GM12878 (cell line): ENCODE measurements around the gene PLCB4. TPM values are rescaled to one million over a fixed set of nuclear protein-coding genes. Genes with fewer than 3 reads are reported as not detected.

Source experiments
- ATAC-seq: fragments of 200-7000 bp; cut with Tn5 transposase; 3 replicates; pipeline ENCODE4 v1.9.1; 2020; ENCODE audit warnings: mild to moderate bottlenecking, moderate library complexity
- BruUV-seq: library from RNA; stranded (reverse); fragments of 400-500 nt; replicated peaks from 2 replicates; lab custom pipeline; 2021; lab: Mats Ljungman, UMichigan
- CTCF ChIA-PET: fragments of 300-600 bp; sonication (Branson Sonifier 250); formaldehyde crosslinking; extraction: SDS; loops from one replicate; lab custom pipeline; 2021; ENCODE audit warnings: inconsistent platforms; lab: Yijun Ruan, JAX
- POLR2A ChIA-PET: fragments of 350-600 bp; formaldehyde crosslinking; extraction: SDS; loops from one replicate; lab custom pipeline; 2021; ENCODE audit warnings: inconsistent platforms; lab: Charles Lee
- RAD21 ChIA-PET: fragments of 300-600 bp; sonication (Branson Sonifier 250); formaldehyde crosslinking; loops from one replicate; lab custom pipeline; 2023; ENCODE audit warnings: antibody characterized with exemption; ENCODE audit not compliant: unreplicated experiment; lab: Charles Lee
- SMC1A ChIA-PET: fragments of 300-600 bp; sonication (Branson Sonifier 250); formaldehyde crosslinking; loops from one replicate; lab custom pipeline; 2023; ENCODE audit not compliant: unreplicated experiment, uncharacterized antibody; lab: Charles Lee
- DNase-seq: peaks from one replicate; pipeline ENCODE4 v3.0.0-alpha.2; 2011; ENCODE audit warnings: low read depth, low spot score
- FAIRE-seq: peaks from 3 replicates; lab custom pipeline; 2011; peaks lifted over from hg19 to GRCh38; lab: Jason Lieb, UNC
- H2AFZ ChIP-seq: 2 replicates; pipeline ENCODE4 v1.6.0; 2011; ENCODE audit warnings: low read depth, low read length, control low read depth; ENCODE audit not compliant: control insufficient read depth
- H3K27ac ChIP-seq: 2 replicates; pipeline ENCODE4 v1.5.1; 2011; ENCODE audit warnings: control low read depth; ENCODE audit not compliant: control insufficient read depth, insufficient read depth
- H3K27me3 ChIP-seq, 2 experiments: replicated peaks in 1 of 2; 2 replicates each; pipeline versions ENCODE4 v1.6.0 to v1.6.1; 2011; ENCODE audit warnings: low read length in 1 of 2; ENCODE audit not compliant: control insufficient read depth in 2 of 2, insufficient read depth in 2 of 2
- H3K36me3 ChIP-seq, 2 experiments: 2 replicates each; pipeline ENCODE4 v1.5.1; 2011; ENCODE audit warnings: low read length in 1 of 2; ENCODE audit not compliant: control insufficient read depth in 2 of 2, insufficient read depth in 2 of 2
- H3K4me1 ChIP-seq: 2 replicates; pipeline ENCODE4 v1.6.1; 2011; ENCODE audit warnings: mild to moderate bottlenecking, low read length, moderate library complexity, mixed read lengths; ENCODE audit not compliant: control insufficient read depth, insufficient read depth
- H3K4me2 ChIP-seq: 2 replicates; pipeline ENCODE4 v1.6.0; 2011; ENCODE audit warnings: control low read depth; ENCODE audit not compliant: control insufficient read depth, insufficient read depth
- H3K4me3 ChIP-seq: fragments of 200-600 bp; sonication (generic); 2 replicates; pipeline ENCODE4 v1.5.1; 2016
- H3K79me2 ChIP-seq: 2 replicates; pipeline ENCODE4 v1.6.0; 2011; ENCODE audit warnings: low read length; ENCODE audit not compliant: control insufficient read depth, insufficient read depth
- H3K9ac ChIP-seq: 2 replicates; pipeline ENCODE4 v1.8.0; 2011; ENCODE audit warnings: low read length, control low read depth, mixed read lengths; ENCODE audit not compliant: control insufficient read depth, insufficient read depth
- H3K9me3 ChIP-seq: replicated peaks from 3 replicates; pipeline ENCODE4 v1.5.1; 2011; ENCODE audit warnings: mild to moderate bottlenecking, low read length; ENCODE audit not compliant: control insufficient read depth, insufficient read depth
- H4K20me1 ChIP-seq: 2 replicates; pipeline ENCODE4 v1.6.0; 2011; ENCODE audit not compliant: control insufficient read depth, insufficient read depth
- BCL11A ChIP-seq: IDR thresholded peaks from 2 replicates; pipeline ENCODE4 v1.6.1; 2011; ENCODE audit warnings: low read depth, low read length
- BRCA1 ChIP-seq: IDR thresholded peaks from 2 replicates; pipeline ENCODE4 v1.6.1; 2011; ENCODE audit warnings: low read depth, low read length, improper control_type of control experiment
- CBFB ChIP-seq: IDR thresholded peaks from 2 replicates; pipeline ENCODE4 v1.6.1; 2016; ENCODE audit warnings: antibody characterized with exemption, low read depth
- ESRRA ChIP-seq: IDR thresholded peaks from 2 replicates; pipeline ENCODE4 v1.6.1; 2012; ENCODE audit warnings: mild to moderate bottlenecking, low read length, improper control_type of control experiment
- FOXM1 ChIP-seq: IDR thresholded peaks from 2 replicates; pipeline ENCODE4 v1.6.1; 2012; ENCODE audit warnings: low read depth, mild to moderate bottlenecking, inconsistent platforms, low read length, moderate library complexity
- IKZF2 ChIP-seq, 2 experiments: fragments of 450-650 bp; IDR thresholded peaks; 2 replicates each; pipeline ENCODE4 v1.6.1; 2017; ENCODE audit warnings: mild to moderate bottlenecking in 2 of 2, moderate library complexity in 2 of 2
- MEF2B ChIP-seq: fragments of 450-650 bp; IDR thresholded peaks from 2 replicates; pipeline ENCODE4 v1.6.1; 2018; ENCODE audit warnings: mild to moderate bottlenecking, moderate library complexity; ENCODE audit not compliant: partially characterized antibody, poor library complexity, severe bottlenecking
- PKNOX1 ChIP-seq: fragments of 450-650 bp; IDR thresholded peaks from 2 replicates; pipeline ENCODE4 v1.6.1; 2016; ENCODE audit warnings: mild to moderate bottlenecking
- SIN3A ChIP-seq: IDR thresholded peaks from 2 replicates; pipeline ENCODE4 v1.6.1; 2012; ENCODE audit warnings: low read depth, low read length, improper control_type of control experiment
- STAT3 ChIP-seq: IDR thresholded peaks from 2 replicates; pipeline ENCODE4 v1.6.1; 2011; ENCODE audit warnings: low read depth, low read length, improper control_type of control experiment
- ZBED1 ChIP-seq: IDR thresholded peaks from 2 replicates; pipeline ENCODE4 v1.6.1; 2016; ENCODE audit warnings: borderline replicate concordance
- WGBS: methylation state at CpG from one replicate; pipeline ENCODE4 v1.1.6; 2016; ENCODE audit warnings: low lambda C conversion rate; ENCODE audit not compliant: insufficient replicate concordance, insufficient coverage; ENCODE audit errors: missing lambda C conversion rate; 5-methylcytosine and 5-hydroxymethylcytosine counted together
- in situ Hi-C: fragments of 300-500 bp; cut with MboI; formaldehyde crosslinking; loops from 9 replicates; pipeline ENCODE4 v1.14.3; 2018; ENCODE audit warnings: mixed read lengths
- intact Hi-C: fragments of 100-400 bp; cut with micrococcal nuclease; formaldehyde crosslinking; loops from one replicate; pipeline ENCODE4 v1.14.2; 2022; ENCODE audit not compliant: unreplicated experiment
- polyA plus RNA-seq, 11 experiments: library from polyadenylated mRNA; depleted of rRNA in 4 of 11; unstranded in 6 of 11; stranded (reverse) in 5 of 11; fragments of >200 nt; fragmentation: Nextera tagmentation in 4 of 11; fragmentation: Illumina TruSeq in 1 of 11; extraction: Ambion mirVana in 4 of 11; extraction: Trizol in 1 of 11; gene quantifications; 1 replicate in 1 of 11; 2 replicates in 10 of 11; pipeline versions ENCODE4 v1.2.1 to v1.2.3, GENCODE V29; 2011 to 2016; ENCODE audit warnings: inconsistent platforms in 2 of 11, missing spikeins in 2 of 11, low read depth in 1 of 11
- total RNA-seq, 4 experiments: library from RNA; depleted of rRNA in 3 of 4; stranded (reverse); fragments of >200 nt in 3 of 4; fragmentation: Illumina TruSeq in 1 of 4; extraction: Trizol in 1 of 4; gene quantifications; 2 replicates each; pipeline versions ENCODE4 v1.2.1 to v1.2.3, GENCODE V29; 2013 to 2021
- TF ChIP-seq, protein P1 (sequence below): fragments of 450-650 bp; IDR thresholded peaks from 2 replicates; pipeline ENCODE4 v1.6.1; 2017; ENCODE audit warnings: mild to moderate bottlenecking, moderate library complexity
- TF ChIP-seq, protein P2 (sequence below): fragments of 450-650 bp; IDR thresholded peaks from 2 replicates; pipeline ENCODE4 v1.6.1; 2016; ENCODE audit warnings: mild to moderate bottlenecking

Gene PLCB4
- total and polyA plus RNA-seq, 10 of the 15 experiments (the other 5 are each of a cell fraction or from before 2014, with no cell fraction given): not detected

- TF ChIP-seq PKNOX1: no peak
- TF ChIP-seq BRCA1: no peak
- no peak for TF ChIP-seq ZBED1
- TF ChIP-seq, all 136 proteins: peak for 0
Measured at GRCh38 chr20:9027626-9028025, 41.3 kb upstream of the PLCB4 start (continued).

DNA sequence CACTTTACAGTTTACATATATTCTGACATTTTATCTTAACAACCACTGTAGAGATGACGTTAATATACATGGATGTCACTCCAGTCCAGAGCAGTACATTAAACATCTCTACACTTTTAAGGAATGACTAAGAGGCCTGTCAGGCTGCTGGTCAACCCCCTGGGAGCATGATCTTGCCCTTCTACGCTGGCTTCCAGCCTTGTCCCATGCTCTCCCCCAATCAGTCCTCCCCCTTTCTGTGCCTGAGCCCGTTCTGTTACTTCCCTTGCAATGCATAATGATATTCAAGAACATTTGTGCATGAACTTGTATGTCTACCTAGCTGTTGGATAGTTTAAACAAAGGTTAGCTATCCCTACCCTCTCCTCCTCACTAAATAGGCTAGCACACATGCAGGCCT, 40.5 kb upstream of the PLCB4 start:
- H3K4me1 ChIP-seq: no peaks in the 10 kb centered on the region
- intact Hi-C loops (loop anchor here (5.0 kb wide), 1 partner anchor 51 kb away; no protein-coding TSS in a partner anchor), in situ Hi-C loops (no loop called here)
- ChIA-PET POLR2A (no interaction called here), RAD21 (no interaction called here), CTCF (no interaction called here), SMC1A (no interaction called here)
- no peaks in the 10 kb centered on the region for H3K9me3 ChIP-seq
- H3K4me2 ChIP-seq: no peak overlapping the region
- H3K79me2 ChIP-seq: no peaks in the 10 kb centered on the region
- no peaks in the 10 kb centered on the region for H3K27me3 ChIP-seq
- no peaks in the 10 kb centered on the region for H3K36me3 ChIP-seq
- BruUV-seq: no TSS peak
- FAIRE-seq: no peak
- H2AFZ ChIP-seq: no peak overlapping the region
- no peak overlapping the region for H3K9ac ChIP-seq
- no peak overlapping the region for H3K4me3 ChIP-seq
- no peaks in the 10 kb centered on the region for H4K20me1 ChIP-seq
- no peak overlapping the region for H3K27ac ChIP-seq
- TF ChIP-seq BCL11A: no peak
- TF ChIP-seq ESRRA: no peak
- no peak for TF ChIP-seq IKZF2 (IDR thresholded peaks at IDR 0.05)
- TF ChIP-seq ZBED1: no peak
- TF ChIP-seq MEF2B: no peak
- TF ChIP-seq STAT3: no peak
- TF ChIP-seq, protein P1, sequence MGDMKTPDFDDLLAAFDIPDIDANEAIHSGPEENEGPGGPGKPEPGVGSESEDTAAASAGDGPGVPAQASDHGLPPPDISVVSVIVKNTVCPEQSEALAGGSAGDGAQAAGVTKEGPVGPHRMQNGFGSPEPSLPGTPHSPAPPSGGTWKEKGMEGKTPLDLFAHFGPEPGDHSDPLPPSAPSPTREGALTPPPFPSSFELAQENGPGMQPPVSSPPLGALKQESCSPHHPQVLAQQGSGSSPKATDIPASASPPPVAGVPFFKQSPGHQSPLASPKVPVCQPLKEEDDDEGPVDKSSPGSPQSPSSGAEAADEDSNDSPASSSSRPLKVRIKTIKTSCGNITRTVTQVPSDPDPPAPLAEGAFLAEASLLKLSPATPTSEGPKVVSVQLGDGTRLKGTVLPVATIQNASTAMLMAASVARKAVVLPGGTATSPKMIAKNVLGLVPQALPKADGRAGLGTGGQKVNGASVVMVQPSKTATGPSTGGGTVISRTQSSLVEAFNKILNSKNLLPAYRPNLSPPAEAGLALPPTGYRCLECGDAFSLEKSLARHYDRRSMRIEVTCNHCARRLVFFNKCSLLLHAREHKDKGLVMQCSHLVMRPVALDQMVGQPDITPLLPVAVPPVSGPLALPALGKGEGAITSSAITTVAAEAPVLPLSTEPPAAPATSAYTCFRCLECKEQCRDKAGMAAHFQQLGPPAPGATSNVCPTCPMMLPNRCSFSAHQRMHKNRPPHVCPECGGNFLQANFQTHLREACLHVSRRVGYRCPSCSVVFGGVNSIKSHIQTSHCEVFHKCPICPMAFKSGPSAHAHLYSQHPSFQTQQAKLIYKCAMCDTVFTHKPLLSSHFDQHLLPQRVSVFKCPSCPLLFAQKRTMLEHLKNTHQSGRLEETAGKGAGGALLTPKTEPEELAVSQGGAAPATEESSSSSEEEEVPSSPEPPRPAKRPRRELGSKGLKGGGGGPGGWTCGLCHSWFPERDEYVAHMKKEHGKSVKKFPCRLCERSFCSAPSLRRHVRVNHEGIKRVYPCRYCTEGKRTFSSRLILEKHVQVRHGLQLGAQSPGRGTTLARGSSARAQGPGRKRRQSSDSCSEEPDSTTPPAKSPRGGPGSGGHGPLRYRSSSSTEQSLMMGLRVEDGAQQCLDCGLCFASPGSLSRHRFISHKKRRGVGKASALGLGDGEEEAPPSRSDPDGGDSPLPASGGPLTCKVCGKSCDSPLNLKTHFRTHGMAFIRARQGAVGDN: no peak
- TF ChIP-seq SIN3A: no peak
- TF ChIP-seq, protein P2, sequence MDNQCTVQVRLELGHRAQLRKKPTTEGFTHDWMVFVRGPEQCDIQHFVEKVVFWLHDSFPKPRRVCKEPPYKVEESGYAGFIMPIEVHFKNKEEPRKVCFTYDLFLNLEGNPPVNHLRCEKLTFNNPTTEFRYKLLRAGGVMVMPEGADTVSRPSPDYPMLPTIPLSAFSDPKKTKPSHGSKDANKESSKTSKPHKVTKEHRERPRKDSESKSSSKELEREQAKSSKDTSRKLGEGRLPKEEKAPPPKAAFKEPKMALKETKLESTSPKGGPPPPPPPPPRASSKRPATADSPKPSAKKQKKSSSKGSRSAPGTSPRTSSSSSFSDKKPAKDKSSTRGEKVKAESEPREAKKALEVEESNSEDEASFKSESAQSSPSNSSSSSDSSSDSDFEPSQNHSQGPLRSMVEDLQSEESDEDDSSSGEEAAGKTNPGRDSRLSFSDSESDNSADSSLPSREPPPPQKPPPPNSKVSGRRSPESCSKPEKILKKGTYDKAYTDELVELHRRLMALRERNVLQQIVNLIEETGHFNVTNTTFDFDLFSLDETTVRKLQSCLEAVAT: no peak
- TF ChIP-seq CBFB: no peak
- TF ChIP-seq FOXM1: no peak
- 29% methylated on average over 3 of the region's 3 CpGs for WGBS
- ATAC-seq: no peak
- no peak for DNase-seq
